ENCODE results near the gene MSI2. TPM values are rescaled to one million over a fixed set of nuclear protein-coding genes. Genes with fewer than 3 reads are reported as not detected.

MSI2 gene
- polyA plus RNA-seq, 3 donors from 2014 or later, result 0.88 to 3.6 (median 2.4) TPM

DNA sequence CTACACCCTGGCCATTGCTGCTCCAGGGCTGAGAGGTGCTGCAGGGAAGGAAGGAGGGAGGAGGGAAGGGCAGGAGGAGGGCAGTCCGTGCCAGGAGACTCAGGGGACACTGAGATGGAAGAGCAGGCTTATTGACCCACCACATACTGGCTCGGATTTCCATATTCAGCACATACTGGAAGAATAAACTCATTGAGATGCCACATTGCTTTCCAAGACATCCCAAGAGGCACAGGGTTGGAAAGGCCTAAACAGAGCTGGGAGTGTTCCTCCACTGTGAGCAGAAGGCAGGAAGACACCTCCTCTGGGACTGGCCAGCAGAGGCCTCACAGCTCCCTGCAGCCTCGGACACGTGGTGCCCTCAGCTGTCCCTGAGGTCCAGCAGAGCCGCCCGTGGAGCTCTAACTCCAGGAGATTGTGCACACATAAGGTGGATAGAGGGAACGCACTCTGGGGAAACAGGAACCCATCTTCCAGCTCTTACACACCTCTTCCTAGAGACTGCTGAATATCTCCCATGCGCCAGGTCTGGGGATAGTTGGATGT is 471.4 kb downstream of the MSI2 start:
- Mint-ChIP-seq H3K4me3 (no peak overlapping the region), H3K36me3 (no peaks in the 10 kb centered on the region), H3K4me1 (peaks cover 8 to 9% of the 10 kb centered on the region in 2 donors), H3K9me3 (no peaks in the 10 kb centered on the region), H3K27me3 (ENCODE audit: low read depth in 3 of 3) (peaks cover 0 to 9% (median 4%) of the 10 kb centered on the region in 3 donors), H3K27ac (no peak overlapping the region)
- DNase-seq, result no peak

GRCh38 chr17:57730026-57730701 is 473.8 kb downstream of the MSI2 start:
- Mint-ChIP-seq H3K4me3 (no peak overlapping the region), H3K36me3 (peaks cover 0 to 3% (median 0%) of the 10 kb centered on the region in 3 donors), H3K27ac (no peak overlapping the region), H3K9me3 (no peaks in the 10 kb centered on the region), H3K4me1 (no peaks in the 10 kb centered on the region), H3K27me3 (ENCODE audit: low read depth in 3 of 3) (peaks cover 2 to 6% (median 5%) of the 10 kb centered on the region in 3 donors)
- DNase-seq, result no peak

DNA sequence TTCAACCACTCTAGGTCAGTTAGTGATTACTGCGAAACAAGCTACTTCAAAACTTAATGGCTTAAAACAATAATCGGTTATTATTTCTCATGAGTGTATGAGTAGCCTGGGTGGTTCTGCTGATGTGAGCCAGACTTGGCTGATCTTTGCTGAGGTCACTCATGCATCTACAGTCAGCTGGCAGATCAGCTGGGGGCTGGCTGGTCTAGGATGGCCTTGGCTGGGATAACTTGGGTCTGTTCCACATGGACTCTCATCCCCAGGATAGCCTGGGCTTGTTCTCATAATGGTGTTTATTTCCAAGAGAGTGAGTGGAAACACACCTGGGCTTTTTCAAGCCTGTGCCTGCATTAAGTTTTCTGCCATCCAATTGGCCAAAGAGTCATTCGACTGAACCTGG is 475.7 kb downstream of the MSI2 start:
- Mint-ChIP-seq H3K4me3 (no peak overlapping the region), H3K27ac (no peak overlapping the region), H3K27me3 (ENCODE audit: low read depth in 3 of 3) (peaks cover 2 to 6% (median 4%) of the 10 kb centered on the region in 3 donors), H3K36me3 (peaks cover 0 to 3% (median 0%) of the 10 kb centered on the region in 3 donors), H3K9me3 (no peaks in the 10 kb centered on the region), H3K4me1 (no peaks in the 10 kb centered on the region)
- DNase-seq, result no peak

GRCh38 chr17:57733085-57733484 is 476.8 kb downstream of the MSI2 start:
- no peak for DNase-seq
- peaks cover 2 to 6% (median 4%) of the 10 kb centered on the region in 3 donors for H3K27me3 Mint-ChIP-seq (ENCODE audit: low read depth in 3 of 3)
- H3K4me1 Mint-ChIP-seq, result no peaks in the 10 kb centered on the region
- no peaks in the 10 kb centered on the region for H3K9me3 Mint-ChIP-seq
- H3K4me3 Mint-ChIP-seq, result no peak overlapping the region
- H3K27ac Mint-ChIP-seq, result no peak overlapping the region
- peaks cover 0 to 3% (median 0%) of the 10 kb centered on the region in 3 donors for H3K36me3 Mint-ChIP-seq

Other genes with a start within 250 kb of the MSI2 start
- 10 to 100 TPM in 1 of 3 donors, 1 to 10 TPM in 2; 3.6 to 13.3 (median 6.1) TPM for gene AKAP1, start 171.3 kb upstream of the MSI2 start, polyA plus RNA-seq

Measured in immature natural killer cell (primary cell).